NT2/D1 (cell line): ENCODE data around the gene QRFP.

ENCODE experiments used
- DNase-seq: peaks from one replicate; pipeline ENCODE4 v3.0.0-alpha.2; 2011; ENCODE audit warnings: low read depth, low spot score
- H3K27me3 ChIP-seq: 2 replicates; pipeline ENCODE4 v1.6.0; 2011; ENCODE audit warnings: mild to moderate bottlenecking; ENCODE audit not compliant: insufficient read length, insufficient read depth
- H3K36me3 ChIP-seq: 2 replicates; pipeline ENCODE4 v1.6.1; 2011; ENCODE audit warnings: mild to moderate bottlenecking, low read length, mixed read lengths; ENCODE audit not compliant: insufficient read depth, insufficient read length
- H3K4me1 ChIP-seq: 2 replicates; pipeline ENCODE4 v1.5.1; 2011; ENCODE audit not compliant: insufficient read depth, insufficient read length
- H3K4me3 ChIP-seq: 2 replicates; pipeline ENCODE4 v1.5.1; 2011; ENCODE audit warnings: low read depth; ENCODE audit not compliant: insufficient read length
- H3K9ac ChIP-seq: 2 replicates; pipeline ENCODE4 v1.6.0; 2011; ENCODE audit warnings: low read depth; ENCODE audit not compliant: insufficient read length
- H3K9me3 ChIP-seq: 2 replicates; pipeline ENCODE4 v1.5.1; 2011; ENCODE audit warnings: mild to moderate bottlenecking, low read length; ENCODE audit not compliant: insufficient read depth
- SUZ12 ChIP-seq: IDR thresholded peaks from 2 replicates; pipeline ENCODE4 v1.6.1; 2011; ENCODE audit not compliant: insufficient read length, insufficient read depth; ENCODE audit errors: extremely low read depth
- YY1 ChIP-seq: IDR thresholded peaks from 2 replicates; pipeline ENCODE4 v1.6.1; 2011; ENCODE audit not compliant: insufficient read length, insufficient read depth
- ZNF274 ChIP-seq: IDR thresholded peaks from 2 replicates; pipeline ENCODE4 v1.6.1; 2011; ENCODE audit warnings: mild to moderate bottlenecking, low read depth, low read length

The QRFP gene

GRCh38 chr9:130880599-130881220 is 15.9 kb downstream of the QRFP start:
- TF ChIP-seq ZNF274 (no peak), YY1 (no peak), SUZ12 (no peak)
- Histone ChIP-seq H3K4me3 (no peak overlapping the region), H3K4me1 (peaks cover 4% of the 10 kb centered on the region), H3K36me3 (peaks cover 87% of the 10 kb centered on the region), H3K9me3 (no peaks in the 10 kb centered on the region), H3K9ac (no peak overlapping the region), H3K27me3 (no peaks in the 10 kb centered on the region)
- DNase-seq: no peak

- H3K27me3 ChIP-seq: no peaks in the 10 kb centered on the region
- H3K4me1 ChIP-seq: no peaks in the 10 kb centered on the region
- no peak for TF ChIP-seq SUZ12
- TF ChIP-seq ZNF274: no peak
- TF ChIP-seq YY1: no peak
- no peak overlapping the region for H3K4me3 ChIP-seq
- no peak overlapping the region for H3K9ac ChIP-seq
- no peaks in the 10 kb centered on the region for H3K9me3 ChIP-seq
- H3K36me3 ChIP-seq: peaks cover 86% of the 10 kb centered on the region
- DNase-seq: no peak
Observed at GRCh38 chr9:130879863-130880411, 16.7 kb downstream of the QRFP start.

- no peaks in the 10 kb centered on the region for H3K9me3 ChIP-seq
- no peak overlapping the region for H3K4me3 ChIP-seq
- no peaks in the 10 kb centered on the region for H3K27me3 ChIP-seq
- no peaks in the 10 kb centered on the region for H3K4me1 ChIP-seq
- H3K36me3 ChIP-seq: peaks cover 86% of the 10 kb centered on the region
- no peak for DNase-seq
- TF ChIP-seq ZNF274 (no peak), SUZ12 (no peak)
- H3K9ac ChIP-seq: no peak overlapping the region
Observed at GRCh38 chr9:130878295-130878694, 18.3 kb downstream of the QRFP start.

GRCh38 chr9:130877300-130877699 is 19.3 kb downstream of the QRFP start:
- no peaks in the 10 kb centered on the region for H3K27me3 ChIP-seq
- H3K9me3 ChIP-seq: no peaks in the 10 kb centered on the region
- H3K9ac ChIP-seq: no peak overlapping the region
- no peaks in the 10 kb centered on the region for H3K4me1 ChIP-seq
- no peak overlapping the region for H3K4me3 ChIP-seq
- H3K36me3 ChIP-seq: peaks cover 89% of the 10 kb centered on the region
- TF ChIP-seq ZNF274 (no peak), SUZ12 (no peak)
- no peak for DNase-seq

GRCh38 chr9:130874783-130875182 is 21.8 kb downstream of the QRFP start:
- DNase-seq: no peak
- no peak overlapping the region for H3K9ac ChIP-seq
- H3K4me1 ChIP-seq: no peaks in the 10 kb centered on the region
- H3K9me3 ChIP-seq: no peaks in the 10 kb centered on the region
- no peaks in the 10 kb centered on the region for H3K27me3 ChIP-seq
- no peak for TF ChIP-seq ZNF274
- no peak for TF ChIP-seq YY1
- TF ChIP-seq SUZ12: no peak
- H3K4me3 ChIP-seq: no peak overlapping the region
- peaks cover 85% of the 10 kb centered on the region for H3K36me3 ChIP-seq

- Histone ChIP-seq H3K4me3 (no peak overlapping the region), H3K9me3 (no peaks in the 10 kb centered on the region), H3K4me1 (no peaks in the 10 kb centered on the region), H3K27me3 (no peaks in the 10 kb centered on the region), H3K36me3 (peaks cover 85% of the 10 kb centered on the region), H3K9ac (no peak overlapping the region)
- no peak for DNase-seq
- TF ChIP-seq SUZ12 (no peak), ZNF274 (no peak), YY1 (no peak)
Observed at GRCh38 chr9:130873966-130874365, 22.6 kb downstream of the QRFP start.

- H3K36me3 ChIP-seq: peaks cover 84% of the 10 kb centered on the region
Observed at GRCh38 chr9:130872912-130873503, 23.6 kb downstream of the QRFP start.

More at GRCh38 chr9:130872912-130873503, 23.6 kb downstream of the QRFP start:
- Histone ChIP-seq H3K27me3 (no peaks in the 10 kb centered on the region), H3K4me3 (no peak overlapping the region), H3K4me1 (no peaks in the 10 kb centered on the region), H3K9ac (no peak overlapping the region), H3K9me3 (no peaks in the 10 kb centered on the region)
- TF ChIP-seq SUZ12 (no peak), ZNF274 (no peak)
- no peak for DNase-seq
